ENCODE results near the gene TROAP.
"Not testable (repeated sequence)": the region's sequence is repeated elsewhere in the genome, so short reads cannot be mapped to it uniquely, and the experiment has no call there.

Gene TROAP

GRCh38 chr12:49327887-49328286, 4.8 kb downstream of the TROAP start:
- H3K4me3 ChIP-seq (ENCODE audit: low read depth, low read length) = no peak overlapping the region

GRCh38 chr12:49328816-49329215, 5.8 kb downstream of the TROAP start:
- H3K4me3 ChIP-seq (ENCODE audit: low read depth, low read length) = no peak overlapping the region

- H3K4me3 ChIP-seq (ENCODE audit: low read depth, low read length) = no peak overlapping the region
Observed at GRCh38 chr12:49330032-49330619, 7.1 kb downstream of the TROAP start.

- H3K4me3 ChIP-seq (ENCODE audit: low read depth, low read length) = no peak overlapping the region
Observed at GRCh38 chr12:49330631-49331379, 7.8 kb downstream of the TROAP start.

GRCh38 chr12:49331380-49332222, 8.5 kb downstream of the TROAP start:
- no peak overlapping the region for H3K4me3 ChIP-seq (ENCODE audit: low read depth, low read length)

- no peak overlapping the region for H3K4me3 ChIP-seq (ENCODE audit: low read depth, low read length)
Observed at GRCh38 chr12:49332441-49332861, 9.4 kb downstream of the TROAP start.

- H3K4me3 ChIP-seq (ENCODE audit: low read depth, low read length) = peak overlapping the region; percentile 24
Observed at GRCh38 chr12:49332891-49333371, 9.9 kb downstream of the TROAP start.

- H3K4me3 ChIP-seq (ENCODE audit: low read depth, low read length) = not testable (repeated sequence)
Observed at GRCh38 chr12:49333778-49334177, 10.7 kb downstream of the TROAP start.

- no peak overlapping the region for H3K4me3 ChIP-seq (ENCODE audit: low read depth, low read length)
Observed at GRCh38 chr12:49334226-49334625, 11.2 kb downstream of the TROAP start.

GRCh38 chr12:49334681-49335080, 11.6 kb downstream of the TROAP start:
- no peak overlapping the region for H3K4me3 ChIP-seq (ENCODE audit: low read depth, low read length)

GRCh38 chr12:49335118-49335954, 12.3 kb downstream of the TROAP start:
- H3K4me3 ChIP-seq (ENCODE audit: low read depth, low read length) = no peak overlapping the region

- no peak overlapping the region for H3K4me3 ChIP-seq (ENCODE audit: low read depth, low read length)
Observed at GRCh38 chr12:49335955-49336644, 13.0 kb downstream of the TROAP start.

GRCh38 chr12:49336645-49337584, 13.9 kb downstream of the TROAP start, which contains the start of gene C1QL4:
Gene C1QL4 (minus strand): TSS chr12:49337188. CDS start chr12:49336477, 711 bp downstream.
- peak within 1 kb of the TSS; percentile 0 for H3K4me3 ChIP-seq (ENCODE audit: low read depth, low read length)

- no peak overlapping the region for H3K4me3 ChIP-seq (ENCODE audit: low read depth, low read length)
Observed at GRCh38 chr12:49338830-49339463, 15.9 kb downstream of the TROAP start.

GRCh38 chr12:49339464-49339861, 16.4 kb downstream of the TROAP start:
- no peak overlapping the region for H3K4me3 ChIP-seq (ENCODE audit: low read depth, low read length)

GRCh38 chr12:49340095-49340870, 17.2 kb downstream of the TROAP start:
- H3K4me3 ChIP-seq (ENCODE audit: low read depth, low read length) = no peak overlapping the region

GRCh38 chr12:49340971-49341776, 18.1 kb downstream of the TROAP start:
- H3K4me3 ChIP-seq (ENCODE audit: low read depth, low read length) = no peak overlapping the region
